Vagina (tissue), 2 donors: Measurements from ENCODE around the gene CROT. TPM values are rescaled to one million over a fixed set of nuclear protein-coding genes. Genes with fewer than 3 reads are reported as not detected.

Source experiments
- DNase-seq, 2 donors: peaks; one replicate each; pipeline ENCODE4 v3.0.0-alpha.2; 2017; ENCODE audit errors: extremely low spot score in 2 of 2
- H3K27ac ChIP-seq: fragments of 200-600 bp; sonication (generic); one replicate; pipeline ENCODE4 v1.5.1; 2019
- H3K27me3 ChIP-seq: fragments of 200-600 bp; sonication (generic); one replicate; pipeline ENCODE4 v1.5.1; 2019
- H3K36me3 ChIP-seq, 2 donors: fragments of 200-600 bp; sonication (generic); one replicate each; pipeline ENCODE4 v1.5.1; 2017 to 2019
- H3K4me1 ChIP-seq: fragments of 200-600 bp; sonication (generic); one replicate; pipeline ENCODE4 v1.5.1; 2019
- H3K4me3 ChIP-seq, 2 donors: fragments of 200-600 bp; sonication (generic); 1 replicate in 1 of 2; 2 replicates in 1 of 2; pipeline ENCODE4 v1.5.1; 2016 to 2019
- H3K9me3 ChIP-seq: fragments of 200-600 bp; sonication (generic); one replicate; pipeline ENCODE4 v1.5.1; 2019
- CTCF ChIP-seq, 3 experiments: fragments of 450-650 bp in 2 of 3; fragments of 200-600 bp in 1 of 3; sonication (generic) in 1 of 3; IDR thresholded peaks; one replicate each; pipeline ENCODE4 v1.5.1; 2017 to 2019; ENCODE audit warnings: antibody characterized with exemption in 3 of 3, mild to moderate bottlenecking in 2 of 3, moderate library complexity in 2 of 3
- POLR2A ChIP-seq, 2 donors: fragments of 450-650 bp; IDR thresholded peaks; one replicate each; pipeline ENCODE4 v1.6.1; 2017; ENCODE audit warnings: antibody characterized with exemption in 2 of 2, mild to moderate bottlenecking in 2 of 2, moderate library complexity in 2 of 2
- POLR2AphosphoS5 ChIP-seq, 2 donors: sonication (generic); formaldehyde crosslinking; IDR thresholded peaks; one replicate each; pipeline ENCODE4 v1.9.0; 2017; ENCODE audit warnings: antibody characterized with exemption in 2 of 2, mild to moderate bottlenecking in 2 of 2, low read depth in 1 of 2; ENCODE audit not compliant: insufficient read depth in 1 of 2
- intact Hi-C: fragments of 100-400 bp; cut with DNase I; formaldehyde crosslinking; loops from one replicate; pipeline ENCODE4 v1.15.1; 2023
- small RNA-seq: library from RNA; depleted of rRNA; stranded (forward); fragments of <200 nt; gene quantifications from one replicate; pipeline ENCODE3, GENCODE V24; 2016
- total RNA-seq: library from RNA; depleted of rRNA; stranded (reverse); fragments of >200 nt; gene quantifications from one replicate; pipeline ENCODE4 v1.2.3, GENCODE V29; 2016

CROT gene
- total RNA-seq, 1 donor from 2014 or later: 38.1 TPM

GRCh38 chr7:87435546-87435945, 90.1 kb downstream of the CROT start:
- DNase-seq: no peak
- H3K27me3 ChIP-seq: no peaks in the 10 kb centered on the region
- no peak overlapping the region for H3K27ac ChIP-seq
- no peaks in the 10 kb centered on the region for H3K4me1 ChIP-seq
- intact Hi-C loops: no loop called here
- H3K4me3 ChIP-seq: no peak overlapping the region
- H3K36me3 ChIP-seq: no peaks in the 10 kb centered on the region
- H3K9me3 ChIP-seq: no peaks in the 10 kb centered on the region
- TF ChIP-seq POLR2AphosphoS5 (IDR thresholded peaks at IDR 0.05; ENCODE audit: insufficient read depth in 1 of 2, low read depth in 1 of 2): no peak
- no peak for TF ChIP-seq CTCF (IDR thresholded peaks at IDR 0.05)
- TF ChIP-seq POLR2A (IDR thresholded peaks at IDR 0.05): no peak

- Histone ChIP-seq H3K4me1 (no peaks in the 10 kb centered on the region), H3K36me3 (no peaks in the 10 kb centered on the region), H3K9me3 (no peaks in the 10 kb centered on the region), H3K4me3 (no peak overlapping the region), H3K27me3 (no peaks in the 10 kb centered on the region), H3K27ac (no peak overlapping the region)
- no peak for TF ChIP-seq POLR2A (IDR thresholded peaks at IDR 0.05)
- TF ChIP-seq CTCF (IDR thresholded peaks at IDR 0.05): no peak
- TF ChIP-seq POLR2AphosphoS5 (IDR thresholded peaks at IDR 0.05; ENCODE audit: insufficient read depth in 1 of 2, low read depth in 1 of 2): no peak
- DNase-seq: no peak
- intact Hi-C loops: no loop called here
Measured at GRCh38 chr7:87445897-87446296, 100.4 kb downstream of the CROT start.

GRCh38 chr7:87447116-87447635, 101.7 kb downstream of the CROT start:
- no peak for DNase-seq
- no peak overlapping the region for H3K4me3 ChIP-seq
- no peaks in the 10 kb centered on the region for H3K4me1 ChIP-seq
- no peaks in the 10 kb centered on the region for H3K36me3 ChIP-seq
- intact Hi-C loops: no loop called here
- H3K27me3 ChIP-seq: no peaks in the 10 kb centered on the region
- no peaks in the 10 kb centered on the region for H3K9me3 ChIP-seq
- no peak overlapping the region for H3K27ac ChIP-seq
- TF ChIP-seq POLR2A (IDR thresholded peaks at IDR 0.05): no peak
- no peak for TF ChIP-seq POLR2AphosphoS5 (IDR thresholded peaks at IDR 0.05; ENCODE audit: insufficient read depth in 1 of 2, low read depth in 1 of 2)
- no peak for TF ChIP-seq CTCF (IDR thresholded peaks at IDR 0.05)

GRCh38 chr7:87448388-87448787, 102.9 kb downstream of the CROT start:
- TF ChIP-seq CTCF (IDR thresholded peaks at IDR 0.05): no peak

More at GRCh38 chr7:87448388-87448787, 102.9 kb downstream of the CROT start:
- no peaks in the 10 kb centered on the region for H3K4me1 ChIP-seq
- no peaks in the 10 kb centered on the region for H3K27me3 ChIP-seq
- DNase-seq: no peak
- intact Hi-C loops: no loop called here
- no peaks in the 10 kb centered on the region for H3K36me3 ChIP-seq
- H3K4me3 ChIP-seq: no peak overlapping the region
- no peak overlapping the region for H3K27ac ChIP-seq
- no peaks in the 10 kb centered on the region for H3K9me3 ChIP-seq

Small RNA genes within 50 kb of the gene (small RNA-seq; reads per million reads assigned to genes)
- gene RF02195 (not detected), gene RF02196 (not detected)

Other genes with a start within 250 kb of the CROT start
- gene DMTF1, start 193.2 kb upstream of the CROT start, total RNA-seq: 86.9 TPM
- gene TMEM243, start 125.9 kb upstream of the CROT start, total RNA-seq: 36.6 TPM
- gene ABCB4, start 130.0 kb downstream of the CROT start, total RNA-seq: 0.49 TPM